Muscle layer of duodenum (tissue), 2 donors: ENCODE measurements around the gene LRP1-AS.
A peak's percentile ranks its signal among the peaks of the same experiment; 100 is the strongest.

Source experiments
- H3K27ac ChIP-seq: one replicate; pipeline ENCODE4 v1.7.0; 2013; ENCODE audit warnings: mild to moderate bottlenecking, low read length
- H3K27me3 ChIP-seq: one replicate; pipeline ENCODE4 v1.7.0; 2013; ENCODE audit warnings: low read depth, mild to moderate bottlenecking, control low read depth, low read length
- H3K36me3 ChIP-seq, 2 donors: one replicate each; pipeline ENCODE4 v1.7.0; 2013; ENCODE audit warnings: low read length in 2 of 2, control low read depth in 1 of 2, mild to moderate bottlenecking in 1 of 2; ENCODE audit not compliant: insufficient read depth in 2 of 2, control insufficient read depth in 1 of 2
- H3K4me1 ChIP-seq, 2 donors: one replicate each; pipeline ENCODE4 v1.7.0; 2013; ENCODE audit warnings: low read length in 2 of 2, mild to moderate bottlenecking in 2 of 2, control low read depth in 1 of 2, moderate library complexity in 1 of 2; ENCODE audit not compliant: insufficient read depth in 2 of 2, control insufficient read depth in 1 of 2
- H3K4me3 ChIP-seq, 2 donors: one replicate each; pipeline ENCODE4 v1.7.0; 2013; ENCODE audit warnings: low read length in 2 of 2, low read depth in 1 of 2, mild to moderate bottlenecking in 1 of 2
- H3K9me3 ChIP-seq, 2 donors: one replicate each; pipeline ENCODE4 v1.7.0; 2013; ENCODE audit warnings: low read length in 2 of 2, control low read depth in 1 of 2, mild to moderate bottlenecking in 1 of 2; ENCODE audit not compliant: control insufficient read depth in 1 of 2
- donor health status: healthy.

LRP1-AS gene

GRCh38 chr12:57169046-57169795, 21.8 kb upstream of the LRP1-AS start:
- Histone ChIP-seq H3K27ac (no peak overlapping the region), H3K4me3 (no peak overlapping the region), H3K36me3 (peaks cover 53 to 80% of the 10 kb centered on the region in 2 donors), H3K4me1 (peaks cover 0 to 7% of the 10 kb centered on the region in 2 donors), H3K27me3 (no peaks in the 10 kb centered on the region), H3K9me3 (no peaks in the 10 kb centered on the region)

- peaks cover 0 to 7% of the 10 kb centered on the region in 2 donors for H3K4me1 ChIP-seq
- no peaks in the 10 kb centered on the region for H3K9me3 ChIP-seq
- no peak overlapping the region for H3K4me3 ChIP-seq
- H3K36me3 ChIP-seq, result peaks cover 48 to 71% of the 10 kb centered on the region in 2 donors
- no peaks in the 10 kb centered on the region for H3K27me3 ChIP-seq
- H3K27ac ChIP-seq, result no peak overlapping the region
Observed at GRCh38 chr12:57168058-57168457, 20.6 kb upstream of the LRP1-AS start.

- H3K36me3 ChIP-seq, result peaks cover 55 to 79% of the 10 kb centered on the region in 2 donors
- H3K4me1 ChIP-seq, result peaks cover 0 to 12% of the 10 kb centered on the region in 2 donors
- no peaks in the 10 kb centered on the region for H3K9me3 ChIP-seq
- no peak overlapping the region for H3K27ac ChIP-seq
- no peaks in the 10 kb centered on the region for H3K27me3 ChIP-seq
- H3K4me3 ChIP-seq, result no peak overlapping the region
Observed at GRCh38 chr12:57166971-57167371, 19.6 kb upstream of the LRP1-AS start.

GRCh38 chr12:57165741-57166140, 18.3 kb upstream of the LRP1-AS start:
- Histone ChIP-seq H3K27ac (no peak overlapping the region), H3K4me3 (no peak overlapping the region), H3K36me3 (peaks cover 67 to 86% of the 10 kb centered on the region in 2 donors), H3K4me1 (peaks cover 0 to 6% of the 10 kb centered on the region in 2 donors), H3K9me3 (no peaks in the 10 kb centered on the region), H3K27me3 (no peaks in the 10 kb centered on the region)

- H3K27me3 ChIP-seq, result no peaks in the 10 kb centered on the region
- no peak overlapping the region for H3K27ac ChIP-seq
- H3K36me3 ChIP-seq, result peaks cover 72 to 87% of the 10 kb centered on the region in 2 donors
- H3K4me1 ChIP-seq, result peaks cover 0 to 9% of the 10 kb centered on the region in 2 donors
- no peak overlapping the region for H3K4me3 ChIP-seq
- H3K9me3 ChIP-seq, result no peaks in the 10 kb centered on the region
Observed at GRCh38 chr12:57164966-57165625, 17.7 kb upstream of the LRP1-AS start.

- no peaks in the 10 kb centered on the region for H3K27me3 ChIP-seq
- peaks cover 72 to 81% of the 10 kb centered on the region in 2 donors for H3K36me3 ChIP-seq
- no peak overlapping the region for H3K27ac ChIP-seq
- H3K4me3 ChIP-seq, result no peak overlapping the region
- H3K4me1 ChIP-seq, result peaks cover 0 to 9% of the 10 kb centered on the region in 2 donors
- H3K9me3 ChIP-seq, result no peaks in the 10 kb centered on the region
Observed at GRCh38 chr12:57164454-57164853, 17.0 kb upstream of the LRP1-AS start.

GRCh38 chr12:57162553-57163125, 15.2 kb upstream of the LRP1-AS start:
- H3K27ac ChIP-seq, result no peak overlapping the region
- peaks cover 70 to 75% of the 10 kb centered on the region in 2 donors for H3K36me3 ChIP-seq
- no peaks in the 10 kb centered on the region for H3K9me3 ChIP-seq
- H3K27me3 ChIP-seq, result no peaks in the 10 kb centered on the region
- H3K4me3 ChIP-seq, result no peak overlapping the region
- peaks cover 0 to 19% of the 10 kb centered on the region in 2 donors for H3K4me1 ChIP-seq

GRCh38 chr12:57161491-57161890, 14.1 kb upstream of the LRP1-AS start:
- H3K4me3 ChIP-seq, result no peak overlapping the region
- no peaks in the 10 kb centered on the region for H3K27me3 ChIP-seq
- H3K4me1 ChIP-seq, result peaks cover 0 to 19% of the 10 kb centered on the region in 2 donors
- H3K9me3 ChIP-seq, result no peaks in the 10 kb centered on the region
- peaks cover 64 to 74% of the 10 kb centered on the region in 2 donors for H3K36me3 ChIP-seq
- H3K27ac ChIP-seq, result no peak overlapping the region

GRCh38 chr12:57160741-57161140, 13.3 kb upstream of the LRP1-AS start:
- H3K9me3 ChIP-seq, result no peaks in the 10 kb centered on the region
- no peaks in the 10 kb centered on the region for H3K27me3 ChIP-seq
- H3K36me3 ChIP-seq, result peaks cover 62 to 73% of the 10 kb centered on the region in 2 donors
- H3K4me3 ChIP-seq, result no peak overlapping the region
- peaks cover 0 to 19% of the 10 kb centered on the region in 2 donors for H3K4me1 ChIP-seq
- H3K27ac ChIP-seq, result no peak overlapping the region

GRCh38 chr12:57160040-57160439, 12.6 kb upstream of the LRP1-AS start:
- Histone ChIP-seq H3K27ac (no peak overlapping the region), H3K9me3 (no peaks in the 10 kb centered on the region), H3K36me3 (peaks cover 64 to 74% of the 10 kb centered on the region in 2 donors), H3K27me3 (no peaks in the 10 kb centered on the region), H3K4me3 (no peak overlapping the region), H3K4me1 (peaks cover 0 to 19% of the 10 kb centered on the region in 2 donors)

- Histone ChIP-seq H3K9me3 (no peaks in the 10 kb centered on the region), H3K27ac (peak overlapping the region; percentile 13), H3K4me1 (peaks cover 0 to 19% of the 10 kb centered on the region in 2 donors), H3K27me3 (no peaks in the 10 kb centered on the region), H3K36me3 (peaks cover 64 to 74% of the 10 kb centered on the region in 2 donors), H3K4me3 (no peak overlapping the region)
Observed at GRCh38 chr12:57159311-57159710, 11.9 kb upstream of the LRP1-AS start.
